Peyer's patch (tissue), 4 donors: Measurements from ENCODE around the gene LRRK1. TPM values are rescaled to one million over a fixed set of nuclear protein-coding genes. Genes with fewer than 3 reads are reported as not detected.

Source experiments
- DNase-seq, 3 donors: peaks; one replicate each; pipeline ENCODE4 v3.0.0-alpha.2; 2017 to 2019
- H3K27ac ChIP-seq, 4 donors: fragments of 200-600 bp; sonication (generic); one replicate each; pipeline ENCODE4 v1.5.1; 2016 to 2019
- H3K27me3 ChIP-seq, 2 donors: fragments of 200-600 bp; sonication (generic); one replicate each; pipeline ENCODE4 v1.5.1; 2019
- H3K36me3 ChIP-seq, 3 donors: fragments of 200-600 bp; sonication (generic); one replicate each; pipeline ENCODE4 v1.5.1; 2016 to 2019
- H3K4me1 ChIP-seq, 4 donors: fragments of 200-600 bp; sonication (generic); one replicate each; pipeline ENCODE4 v1.5.1; 2016 to 2019
- H3K4me3 ChIP-seq, 4 donors: fragments of 200-600 bp; sonication (generic); 1 replicate in 3 of 4; 2 replicates in 1 of 4; pipeline ENCODE4 v1.5.1; 2016 to 2019; ENCODE audit warnings: mild to moderate bottlenecking in 1 of 4
- H3K9me3 ChIP-seq, 4 donors: fragments of 200-600 bp; sonication (generic); one replicate each; pipeline ENCODE4 v1.5.1; 2016 to 2019; ENCODE audit warnings: mild to moderate bottlenecking in 1 of 4
- CTCF ChIP-seq, 6 experiments: fragments of 450-650 bp in 4 of 6; fragments of 200-600 bp in 2 of 6; sonication (generic) in 1 of 6; IDR thresholded peaks; one replicate each; pipeline ENCODE4 v1.5.1; 2017 to 2019; ENCODE audit warnings: antibody characterized with exemption in 6 of 6, mild to moderate bottlenecking in 3 of 6, moderate library complexity in 1 of 6
- POLR2A ChIP-seq, 2 donors: fragments of 450-650 bp; IDR thresholded peaks; one replicate each; pipeline ENCODE4 v1.5.1; 2017; ENCODE audit warnings: antibody characterized with exemption in 2 of 2, mild to moderate bottlenecking in 2 of 2, moderate library complexity in 2 of 2
- total RNA-seq, 4 donors: library from RNA; depleted of rRNA; stranded (reverse); fragments of >200 nt; gene quantifications; one replicate each; pipeline ENCODE4 v1.1.0, GENCODE V29; 2016

The LRRK1 gene
- total RNA-seq, 4 donors from 2014 or later: 49.2 to 66.0 (median 55.5) TPM

DNA sequence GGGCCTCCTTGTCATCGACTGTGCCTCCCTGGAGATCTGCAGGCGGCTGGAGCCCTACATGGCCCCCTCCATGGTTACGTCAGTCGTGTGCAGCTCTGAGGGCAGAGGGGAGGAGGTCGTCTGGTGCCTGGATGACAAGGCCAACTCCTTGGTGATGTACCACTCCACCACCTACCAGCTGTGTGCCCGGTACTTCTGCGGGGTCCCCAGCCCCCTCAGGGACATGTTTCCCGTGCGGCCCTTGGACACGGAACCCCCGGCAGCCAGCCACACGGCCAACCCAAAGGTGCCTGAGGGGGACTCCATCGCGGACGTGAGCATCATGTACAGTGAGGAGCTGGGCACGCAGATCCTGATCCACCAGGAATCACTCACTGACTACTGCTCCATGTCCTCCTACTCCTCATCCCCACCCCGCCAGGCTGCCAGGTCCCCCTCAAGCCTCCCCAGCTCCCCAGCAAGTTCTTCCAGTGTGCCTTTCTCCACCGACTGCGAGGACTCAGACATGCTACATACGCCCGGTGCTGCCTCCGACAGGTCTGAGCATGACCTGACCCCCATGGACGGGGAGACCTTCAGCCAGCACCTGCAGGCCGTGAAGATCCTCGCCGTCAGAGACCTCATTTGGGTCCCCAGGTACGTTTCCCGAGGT lies 146.5 kb downstream of the LRRK1 start:
- Histone ChIP-seq H3K4me3 (no peak overlapping the region), H3K27me3 (no peaks in the 10 kb centered on the region), H3K27ac (no peak overlapping the region), H3K36me3 (peaks cover 0 to 38% (median 0%) of the 10 kb centered on the region in 3 donors), H3K4me1 (peaks cover 0 to 14% (median 0%) of the 10 kb centered on the region in 4 donors), H3K9me3 (no peaks in the 10 kb centered on the region)
- DNase-seq: peak in 1 of 3 donors; percentile 34
- TF ChIP-seq POLR2A (IDR thresholded peaks at IDR 0.05) (no peak), CTCF (IDR thresholded peaks at IDR 0.05) (no peak)

GRCh38 chr15:101066501-101067408 lies 147.6 kb downstream of the LRRK1 start:
- TF ChIP-seq CTCF (IDR thresholded peaks at IDR 0.05): no peak
- TF ChIP-seq POLR2A (IDR thresholded peaks at IDR 0.05): no peak
- no peaks in the 10 kb centered on the region for H3K27me3 ChIP-seq
- no peaks in the 10 kb centered on the region for H3K9me3 ChIP-seq
- no peak overlapping the region for H3K27ac ChIP-seq
- H3K36me3 ChIP-seq: peaks cover 0 to 31% (median 0%) of the 10 kb centered on the region in 3 donors
- no peak for DNase-seq
- H3K4me1 ChIP-seq: peaks cover 0 to 14% (median 0%) of the 10 kb centered on the region in 4 donors
- no peak overlapping the region for H3K4me3 ChIP-seq

GRCh38 chr15:101067660-101068522 lies 148.7 kb downstream of the LRRK1 start:
- Histone ChIP-seq H3K4me3 (no peak overlapping the region), H3K4me1 (peaks cover 0 to 14% (median 0%) of the 10 kb centered on the region in 4 donors), H3K9me3 (no peaks in the 10 kb centered on the region), H3K36me3 (peaks cover 0 to 31% (median 0%) of the 10 kb centered on the region in 3 donors), H3K27me3 (no peaks in the 10 kb centered on the region), H3K27ac (peak overlapping the region in 3 of 4 donors; percentile 47 to 63 (median 59))
- DNase-seq: no peak
- TF ChIP-seq CTCF (IDR thresholded peaks at IDR 0.05) (no peak), POLR2A (IDR thresholded peaks at IDR 0.05) (no peak)

DNA sequence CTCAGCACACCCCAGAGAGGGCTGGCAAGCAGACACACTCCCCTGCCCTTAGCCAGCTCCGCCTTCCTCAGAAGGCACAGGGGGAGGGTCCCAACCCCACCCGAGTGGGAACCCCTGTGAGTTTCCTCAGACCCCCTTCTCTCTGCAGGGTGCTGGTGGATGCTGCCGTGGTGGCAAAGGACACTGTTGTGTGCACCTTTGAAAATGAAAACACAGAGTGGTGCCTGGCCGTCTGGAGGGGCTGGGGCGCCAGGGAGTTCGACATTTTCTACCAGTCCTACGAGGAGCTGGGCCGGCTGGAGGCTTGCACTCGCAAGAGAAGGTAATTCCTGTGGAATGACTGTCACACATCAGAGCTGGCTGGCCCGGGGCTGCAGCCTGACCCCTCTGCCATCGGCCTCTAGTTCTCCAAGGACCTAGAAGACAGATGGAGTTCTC lies 149.4 kb downstream of the LRRK1 start:
- H3K9me3 ChIP-seq: no peaks in the 10 kb centered on the region
- DNase-seq: no peak
- peaks cover 0 to 14% (median 0%) of the 10 kb centered on the region in 4 donors for H3K4me1 ChIP-seq
- H3K27me3 ChIP-seq: no peaks in the 10 kb centered on the region
- H3K4me3 ChIP-seq: no peak overlapping the region
- H3K27ac ChIP-seq: peak overlapping the region; percentile 34 to 63 (median 53)
- H3K36me3 ChIP-seq: peaks cover 0 to 30% (median 0%) of the 10 kb centered on the region in 3 donors
- TF ChIP-seq CTCF (IDR thresholded peaks at IDR 0.05) (no peak), POLR2A (IDR thresholded peaks at IDR 0.05) (no peak)
